CD4-positive, alpha-beta T cell treated with Interleukin-4 for 1 hour (primary cell): Measurements from ENCODE around the gene ATP5F1E.
"Not testable (repeated sequence)": the region's sequence is repeated elsewhere in the genome, so short reads cannot be mapped to it uniquely, and the experiment has no call there.

Experiments
- DNase-seq, 2 donors: peaks; one replicate each; pipeline ENCODE4 v3.0.0-alpha.2; 2020 to 2022

ATP5F1E gene

DNA sequence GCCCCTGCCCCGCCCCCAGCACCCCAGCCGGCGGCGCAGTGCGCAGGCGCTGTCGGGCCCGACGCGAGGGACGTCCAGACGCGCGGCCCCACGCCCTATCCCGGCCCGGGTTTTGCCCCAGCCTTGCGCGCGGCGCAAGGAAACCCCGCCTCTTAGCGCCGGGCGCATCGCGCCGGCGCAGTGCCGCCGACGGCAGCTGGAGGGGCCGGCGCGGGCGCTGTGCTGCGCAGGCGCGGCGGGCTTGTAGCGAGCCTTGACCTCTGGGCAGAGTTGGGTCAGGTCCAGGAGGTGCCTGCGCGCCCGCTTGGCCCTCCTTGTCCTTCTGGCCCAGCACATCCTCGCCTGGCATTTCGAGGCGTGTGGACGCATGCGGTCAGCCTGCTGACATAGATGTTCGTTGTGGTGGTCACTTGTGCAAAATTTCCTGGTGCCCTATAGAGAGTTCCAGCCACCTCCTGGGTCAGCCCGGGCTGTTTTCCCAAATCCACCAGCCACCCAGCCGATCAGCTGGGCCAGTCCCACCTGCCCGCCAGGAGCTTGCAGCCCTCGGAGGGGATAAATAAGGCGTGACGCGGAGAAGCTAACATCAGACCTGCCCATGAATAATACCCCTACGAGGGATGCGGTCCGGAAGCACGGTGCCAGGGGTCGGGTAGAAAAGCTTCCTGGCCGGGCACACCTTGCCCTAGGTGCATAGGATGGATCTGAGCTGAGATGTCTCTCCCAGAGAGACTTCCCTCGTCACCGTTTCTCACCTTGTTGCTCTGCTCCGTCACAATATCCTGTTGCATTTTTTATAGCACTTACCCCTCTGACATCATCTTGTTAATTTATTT, 10.9 kb upstream of the ATP5F1E start:
- DNase-seq = peak; percentile 95 to 96

- peak; percentile 42 to 69 for DNase-seq
Observed at GRCh38 chr20:59042151-59042795, 10.1 kb upstream of the ATP5F1E start, which contains the start of gene PRELID3B. Gene PRELID3B (minus strand): TSS chr20:59042786. CDS start chr20:59042730, 56 bp downstream.

DNA sequence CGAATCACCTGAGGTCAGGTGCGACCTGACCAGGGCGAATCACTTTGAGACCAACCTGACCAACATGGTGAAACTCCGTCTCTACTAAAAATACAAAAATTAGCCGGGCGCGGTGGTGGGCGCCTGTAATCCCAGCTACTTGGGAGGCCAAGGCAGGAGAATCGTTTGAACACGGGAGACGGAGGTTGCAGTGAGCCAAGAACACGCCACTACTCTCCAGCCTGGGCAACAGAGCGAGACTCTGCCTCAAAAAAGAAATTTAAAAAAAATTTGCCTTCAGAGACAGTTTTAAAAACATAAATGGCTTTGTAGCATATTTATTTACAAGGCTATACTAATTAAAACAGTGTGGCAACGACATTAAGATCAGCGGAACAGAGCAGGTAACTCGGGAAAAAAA, 9.4 kb upstream of the ATP5F1E start:
- DNase-seq = not testable (repeated sequence)

- DNase-seq = no peak
Observed at GRCh38 chr20:59040667-59041066, 8.5 kb upstream of the ATP5F1E start.

DNA sequence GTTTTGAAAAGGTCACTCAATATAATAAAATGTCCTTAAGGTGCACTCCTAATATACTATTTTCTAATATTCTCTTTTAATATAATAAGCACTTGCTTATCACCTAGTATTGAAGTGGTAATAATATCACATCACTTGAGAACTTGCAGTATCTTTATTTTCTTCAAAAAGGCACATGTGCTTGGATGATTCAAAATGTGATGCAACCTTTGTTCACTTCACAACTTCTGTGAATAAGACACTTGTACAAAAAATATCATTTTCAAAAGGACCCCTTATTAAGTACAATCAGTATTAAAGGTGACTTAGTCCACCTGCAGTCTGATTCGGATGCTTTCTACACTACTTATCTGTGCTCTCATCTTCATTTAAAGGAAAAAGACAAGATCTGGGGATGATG, 7.1 kb upstream of the ATP5F1E start:
- DNase-seq = no peak

DNA sequence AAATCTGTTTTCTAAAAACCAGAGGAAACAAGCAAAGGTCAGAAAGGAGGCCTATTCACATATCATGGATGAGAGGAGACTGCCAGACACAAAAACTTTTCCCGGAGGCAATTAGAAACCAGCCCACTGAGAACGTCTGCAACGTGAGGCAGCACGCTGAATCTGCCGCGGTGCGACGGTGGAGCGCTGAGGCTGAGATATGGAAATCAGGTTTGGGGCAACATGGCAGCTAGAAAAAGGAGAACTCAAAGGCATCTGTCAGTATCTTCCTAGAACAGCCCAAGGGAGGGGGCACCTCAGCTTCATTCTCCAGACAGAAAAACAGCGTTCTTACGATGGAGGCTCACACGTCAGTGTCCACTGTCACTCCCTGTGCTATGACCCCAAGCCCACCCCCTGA, 5.3 kb upstream of the ATP5F1E start:
- DNase-seq = no peak

- no peak for DNase-seq
Observed at GRCh38 chr20:59035381-59035780, 3.2 kb upstream of the ATP5F1E start.

- DNase-seq = no peak
Observed at GRCh38 chr20:59033616-59034165, 1.6 kb upstream of the ATP5F1E start.

- no peak for DNase-seq
Observed at GRCh38 chr20:59033093-59033492, 958 bp upstream of the ATP5F1E start.

DNA sequence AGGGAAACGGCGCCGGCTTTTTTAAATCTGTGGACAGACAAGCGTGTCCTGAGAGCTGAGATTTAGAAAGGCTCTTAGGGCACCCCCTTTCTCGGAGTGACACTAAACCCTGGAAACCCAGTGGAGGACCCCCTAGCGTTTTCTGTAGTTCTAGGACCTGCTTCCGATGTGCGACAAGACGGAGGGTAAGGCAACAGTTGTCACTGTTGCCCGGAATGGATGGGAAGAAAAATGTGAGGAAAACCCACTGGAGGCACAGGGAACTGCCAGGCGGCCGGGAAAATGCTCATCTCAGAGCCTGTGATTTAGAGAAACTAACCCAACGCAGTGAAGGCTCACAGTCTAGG, 551 bp upstream of the ATP5F1E start:
- DNase-seq = no peak

DNA sequence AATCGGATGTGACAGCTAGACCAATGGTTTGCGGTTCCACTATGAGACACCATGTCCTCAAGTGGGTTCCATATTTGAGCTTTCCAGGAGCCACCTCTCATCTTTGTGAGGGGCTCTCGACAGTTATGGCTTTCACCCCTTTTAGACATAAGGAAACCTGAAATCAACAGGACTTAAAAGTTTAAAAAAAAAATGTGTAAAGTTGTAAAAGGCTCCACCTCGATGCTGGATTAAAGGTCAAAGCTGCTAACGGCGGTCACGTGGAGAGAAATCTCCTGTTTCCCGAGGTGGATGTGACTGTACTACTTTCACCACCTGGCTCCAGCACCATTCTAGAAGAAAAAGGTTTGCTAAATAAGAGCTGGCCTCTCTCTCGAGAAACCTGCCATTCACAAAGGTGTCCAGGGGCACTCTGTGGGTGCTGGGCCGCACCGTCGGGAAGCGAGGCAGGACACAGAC, 542 bp downstream of the ATP5F1E start:
- DNase-seq = peak in 1 of 2 donors; percentile 48

- no peak for DNase-seq
Observed at GRCh38 chr20:59030911-59031563, 1.1 kb downstream of the ATP5F1E start.

DNA sequence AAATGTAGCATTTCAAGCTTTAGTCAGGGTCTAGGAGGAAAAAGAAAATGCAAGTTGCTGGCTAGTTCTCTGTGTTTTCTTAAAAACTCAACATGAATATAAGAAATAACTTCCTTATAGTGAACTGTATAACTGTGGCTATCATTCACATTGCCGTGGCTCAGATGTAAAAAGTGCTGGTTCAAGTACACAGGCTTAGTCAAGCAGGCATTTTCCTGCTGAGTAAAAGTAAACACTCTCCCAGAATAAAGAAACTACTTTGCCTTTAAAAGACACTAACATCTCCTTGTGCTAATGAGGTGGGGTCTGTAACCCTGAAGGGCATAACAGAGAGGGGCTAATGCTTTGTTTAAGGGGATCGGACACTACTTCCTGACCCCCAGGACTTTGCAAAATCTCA, 3.3 kb downstream of the ATP5F1E start:
- DNase-seq = no peak

GRCh38 chr20:59027741-59028320, 4.3 kb downstream of the ATP5F1E start:
- no peak for DNase-seq

DNA sequence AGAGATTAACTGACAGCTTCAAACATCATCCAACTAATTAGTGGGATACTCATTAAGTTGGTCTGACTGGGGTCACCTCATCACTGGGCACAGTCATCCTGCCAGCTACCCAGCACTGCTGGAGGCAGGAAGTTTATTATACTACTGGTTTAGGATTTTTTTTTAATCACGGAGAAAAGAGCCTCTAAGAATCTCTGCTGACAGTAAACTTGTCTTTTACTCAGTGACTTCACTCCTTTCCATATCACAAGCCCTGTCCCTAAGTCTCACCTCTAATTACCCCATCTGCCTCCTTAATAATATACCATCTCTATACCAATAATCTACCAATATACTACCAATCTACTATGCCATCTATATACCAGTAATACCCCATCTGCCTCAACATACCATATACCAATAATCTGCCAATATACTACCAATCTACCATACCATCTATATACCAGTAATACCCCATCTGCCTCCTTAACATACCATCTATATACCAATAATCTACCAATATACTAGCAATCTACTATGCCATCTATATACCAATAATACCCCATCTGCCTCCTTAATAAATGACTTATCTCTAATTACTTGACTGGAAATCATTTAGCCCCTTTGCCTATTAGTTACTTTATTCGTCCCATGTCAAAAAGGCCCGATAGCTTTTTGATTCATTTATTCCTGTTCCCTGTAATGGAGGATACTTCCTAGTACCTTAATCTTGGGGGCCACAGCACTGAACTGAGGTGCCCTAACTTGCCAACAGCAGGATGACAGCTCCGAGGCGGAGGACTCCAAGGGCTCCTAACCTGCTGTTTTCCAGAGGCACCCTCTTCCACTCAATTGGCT, 5.0 kb downstream of the ATP5F1E start:
- DNase-seq = no peak

DNA sequence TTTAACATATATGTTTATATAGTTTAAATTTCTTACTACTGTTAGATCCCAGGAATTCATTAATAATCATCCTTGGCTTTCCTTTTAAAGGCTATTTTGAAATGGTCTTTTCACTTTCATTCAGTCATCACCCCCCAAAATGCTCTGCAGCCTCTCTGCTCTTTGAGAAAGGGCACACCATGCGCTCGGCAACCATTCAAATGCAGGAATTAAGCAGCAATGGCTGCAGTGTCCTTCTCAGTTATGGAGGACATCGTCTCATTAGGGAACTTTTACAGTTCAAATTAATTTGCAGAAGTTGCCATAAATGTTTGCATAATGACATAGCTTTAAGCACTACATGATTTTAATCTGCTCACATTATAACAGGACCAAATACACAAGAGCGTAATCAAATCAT, 6.6 kb downstream of the ATP5F1E start:
- no peak for DNase-seq

DNA sequence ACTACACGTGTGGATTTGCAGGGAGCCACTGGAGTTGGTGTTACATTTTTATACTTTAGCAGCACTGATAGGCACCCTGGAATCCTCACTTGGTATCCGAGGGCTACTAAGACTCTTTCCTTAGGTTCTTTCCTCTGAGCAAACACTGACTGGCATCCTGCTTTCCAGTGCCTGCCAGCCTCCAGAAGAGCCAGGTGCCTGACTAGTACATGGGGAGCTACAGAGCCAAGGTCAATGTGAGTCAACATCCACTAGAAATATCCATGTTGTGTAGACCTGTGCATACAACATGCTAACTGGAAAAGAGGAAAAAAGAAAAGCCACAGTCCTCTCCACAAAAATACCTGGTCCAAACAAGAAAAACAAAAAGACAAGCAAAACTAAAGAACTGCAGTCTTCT, 7.0 kb downstream of the ATP5F1E start:
- DNase-seq = no peak

- DNase-seq = no peak
Observed at GRCh38 chr20:59024111-59024530, 8.0 kb downstream of the ATP5F1E start.

DNA sequence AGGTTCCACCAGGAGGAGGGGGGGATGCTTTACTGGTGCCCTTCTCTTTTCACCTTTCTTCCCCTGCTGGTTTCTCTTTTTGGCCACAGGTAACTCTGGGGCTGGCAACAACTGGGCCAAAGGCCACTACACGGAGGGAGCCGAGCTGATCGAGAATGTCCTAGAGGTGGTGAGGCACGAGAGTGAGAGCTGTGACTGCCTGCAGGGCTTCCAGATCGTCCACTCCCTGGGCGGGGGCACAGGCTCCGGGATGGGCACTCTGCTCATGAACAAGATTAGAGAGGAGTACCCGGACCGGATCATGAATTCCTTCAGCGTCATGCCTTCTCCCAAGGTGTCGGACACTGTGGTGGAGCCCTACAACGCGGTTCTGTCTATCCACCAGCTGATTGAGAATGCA, 8.5 kb downstream of the ATP5F1E start:
- no peak for DNase-seq

DNA sequence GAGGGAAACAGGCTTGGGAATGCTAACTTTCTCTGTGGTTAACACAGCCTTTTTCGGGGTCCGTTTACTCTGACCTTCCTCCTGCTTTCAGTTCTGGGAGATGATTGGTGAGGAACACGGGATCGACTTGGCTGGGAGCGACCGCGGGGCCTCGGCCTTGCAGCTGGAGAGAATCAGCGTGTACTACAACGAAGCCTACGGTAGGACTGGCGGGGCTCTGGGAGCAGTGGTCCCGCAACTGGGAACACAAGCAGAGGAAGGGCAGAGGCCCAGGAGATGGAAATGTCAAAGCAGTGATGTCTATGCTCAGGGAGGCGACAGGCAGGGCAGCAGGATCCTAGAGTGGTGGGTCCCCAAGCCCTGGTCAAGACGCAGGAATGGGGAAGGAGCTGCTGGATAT, 9.4 kb downstream of the ATP5F1E start:
- no peak for DNase-seq

DNA sequence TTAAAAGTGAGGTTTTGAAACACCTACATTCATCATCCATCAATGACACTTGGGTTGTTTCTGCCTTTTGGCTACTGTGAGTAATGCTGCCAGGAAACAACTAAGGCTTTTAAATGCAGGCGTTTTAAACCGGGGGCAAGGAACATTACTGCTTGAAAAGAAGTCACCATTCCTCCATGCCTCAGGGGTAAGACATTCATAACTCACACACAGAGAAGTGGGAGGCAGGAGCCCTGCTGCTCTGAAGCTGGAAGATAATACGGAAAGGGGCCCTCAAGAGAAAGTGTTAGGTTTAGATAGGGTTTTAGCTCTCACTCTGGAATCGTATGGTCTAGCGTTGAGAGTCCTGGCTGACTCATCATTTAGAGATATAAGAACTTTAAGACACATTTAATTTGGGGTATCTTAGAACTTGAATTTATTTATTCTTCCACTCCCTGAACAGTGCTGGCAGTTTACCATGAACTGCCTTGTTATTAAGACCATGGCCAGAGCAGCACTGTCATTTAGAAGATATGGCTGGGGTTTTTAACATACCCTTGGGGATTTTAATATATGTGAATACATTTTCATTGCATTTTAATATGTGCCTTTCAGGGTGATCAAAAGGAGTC, 11.1 kb downstream of the ATP5F1E start:
- DNase-seq = no peak

DNA sequence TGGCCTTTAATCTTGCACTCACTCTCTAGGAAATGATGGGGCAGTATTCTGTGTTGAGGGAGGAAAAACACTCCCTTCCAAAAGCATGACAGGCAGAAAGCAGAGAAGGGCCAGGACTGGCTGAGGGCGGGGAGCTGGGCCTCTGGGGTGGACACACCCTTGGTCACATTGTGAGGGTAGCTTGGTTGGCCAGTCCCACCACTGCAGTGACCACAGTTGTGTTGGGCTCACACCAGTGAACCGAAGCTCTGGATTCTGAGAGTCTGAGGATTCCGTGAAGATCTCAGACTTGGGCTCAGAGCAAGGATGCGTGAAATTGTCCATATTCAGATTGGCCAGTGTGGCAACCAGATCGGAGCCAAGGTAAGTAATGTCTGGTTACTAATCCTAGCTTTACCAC, 12.9 kb downstream of the ATP5F1E start, which contains the start of gene TUBB1:
TSS of gene TUBB1 (plus strand) at position 213 of the 400 bp plus-strand sequence. CDS start at position 307, 94 bp downstream.
- no peak for DNase-seq
